ENCODE data around the gene RYR1. TPM values are rescaled to one million over a fixed set of nuclear protein-coding genes. Genes with fewer than 3 reads are reported as not detected.

RYR1 gene
- total and polyA plus RNA-seq, 10 of the 15 experiments (the other 5 are each of a cell fraction or from before 2014, with no cell fraction given): under 0.01 to 0.32 (median 0.07) TPM; not detected in 1

- Histone ChIP-seq H4K20me1 (ENCODE audit: control insufficient read depth, insufficient read depth) (no peaks in the 10 kb centered on the region), H3K27me3 (replicated peaks in 1 of 2; ENCODE audit: control insufficient read depth in 2 of 2, insufficient read depth in 2 of 2, low read length in 1 of 2) (no peaks in the 10 kb centered on the region), H3K4me3 (no peak overlapping the region), H3K4me2 (ENCODE audit: control insufficient read depth, insufficient read depth) (no peak overlapping the region), H3K27ac (ENCODE audit: control insufficient read depth, insufficient read depth) (no peak overlapping the region), H3K9ac (ENCODE audit: control insufficient read depth, insufficient read depth, low read length) (no peak overlapping the region), H3K4me1 (ENCODE audit: control insufficient read depth, insufficient read depth, low read length) (peaks cover 6% of the 10 kb centered on the region; the same call in 1 of the 2 replicates), H3K9me3 (replicated peaks; ENCODE audit: control insufficient read depth, insufficient read depth, low read length) (peaks cover 2% of the 10 kb centered on the region; the same call in 1 of the 3 replicates), H3K36me3 (ENCODE audit: control insufficient read depth in 2 of 2, insufficient read depth in 2 of 2, low read length in 1 of 2) (no peaks in the 10 kb centered on the region), H2AFZ (ENCODE audit: control insufficient read depth, low read depth, low read length) (no peak overlapping the region), H3K79me2 (ENCODE audit: control insufficient read depth, insufficient read depth, low read length) (no peaks in the 10 kb centered on the region)
- 22% methylated on average over 9 of the region's 9 CpGs for WGBS (ENCODE audit: insufficient coverage, insufficient replicate concordance, low lambda C conversion rate, missing lambda C conversion rate)
- POLR2A ChIA-PET: no interaction called here
- intact Hi-C loops (cut with micrococcal nuclease; ENCODE audit: unreplicated experiment) (no loop called here), in situ Hi-C loops (cut with MboI) (no loop called here)
- no peak for DNase-seq (ENCODE audit: low read depth, low spot score)
- no peak for FAIRE-seq
- CTCF ChIA-PET: no interaction called here
- RAD21 ChIA-PET (ENCODE audit: unreplicated experiment): no interaction called here
- SMC1A ChIA-PET (ENCODE audit: uncharacterized antibody, unreplicated experiment): no interaction called here
- ATAC-seq: no peak
- BruUV-seq (replicated peaks): no TSS peak
- TF ChIP-seq, protein P1, sequence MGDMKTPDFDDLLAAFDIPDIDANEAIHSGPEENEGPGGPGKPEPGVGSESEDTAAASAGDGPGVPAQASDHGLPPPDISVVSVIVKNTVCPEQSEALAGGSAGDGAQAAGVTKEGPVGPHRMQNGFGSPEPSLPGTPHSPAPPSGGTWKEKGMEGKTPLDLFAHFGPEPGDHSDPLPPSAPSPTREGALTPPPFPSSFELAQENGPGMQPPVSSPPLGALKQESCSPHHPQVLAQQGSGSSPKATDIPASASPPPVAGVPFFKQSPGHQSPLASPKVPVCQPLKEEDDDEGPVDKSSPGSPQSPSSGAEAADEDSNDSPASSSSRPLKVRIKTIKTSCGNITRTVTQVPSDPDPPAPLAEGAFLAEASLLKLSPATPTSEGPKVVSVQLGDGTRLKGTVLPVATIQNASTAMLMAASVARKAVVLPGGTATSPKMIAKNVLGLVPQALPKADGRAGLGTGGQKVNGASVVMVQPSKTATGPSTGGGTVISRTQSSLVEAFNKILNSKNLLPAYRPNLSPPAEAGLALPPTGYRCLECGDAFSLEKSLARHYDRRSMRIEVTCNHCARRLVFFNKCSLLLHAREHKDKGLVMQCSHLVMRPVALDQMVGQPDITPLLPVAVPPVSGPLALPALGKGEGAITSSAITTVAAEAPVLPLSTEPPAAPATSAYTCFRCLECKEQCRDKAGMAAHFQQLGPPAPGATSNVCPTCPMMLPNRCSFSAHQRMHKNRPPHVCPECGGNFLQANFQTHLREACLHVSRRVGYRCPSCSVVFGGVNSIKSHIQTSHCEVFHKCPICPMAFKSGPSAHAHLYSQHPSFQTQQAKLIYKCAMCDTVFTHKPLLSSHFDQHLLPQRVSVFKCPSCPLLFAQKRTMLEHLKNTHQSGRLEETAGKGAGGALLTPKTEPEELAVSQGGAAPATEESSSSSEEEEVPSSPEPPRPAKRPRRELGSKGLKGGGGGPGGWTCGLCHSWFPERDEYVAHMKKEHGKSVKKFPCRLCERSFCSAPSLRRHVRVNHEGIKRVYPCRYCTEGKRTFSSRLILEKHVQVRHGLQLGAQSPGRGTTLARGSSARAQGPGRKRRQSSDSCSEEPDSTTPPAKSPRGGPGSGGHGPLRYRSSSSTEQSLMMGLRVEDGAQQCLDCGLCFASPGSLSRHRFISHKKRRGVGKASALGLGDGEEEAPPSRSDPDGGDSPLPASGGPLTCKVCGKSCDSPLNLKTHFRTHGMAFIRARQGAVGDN (IDR thresholded peaks at IDR 0.05): no peak
- no peak for TF ChIP-seq ATF2 (IDR thresholded peaks at IDR 0.05; ENCODE audit: low read length)
- TF ChIP-seq, protein P2, sequence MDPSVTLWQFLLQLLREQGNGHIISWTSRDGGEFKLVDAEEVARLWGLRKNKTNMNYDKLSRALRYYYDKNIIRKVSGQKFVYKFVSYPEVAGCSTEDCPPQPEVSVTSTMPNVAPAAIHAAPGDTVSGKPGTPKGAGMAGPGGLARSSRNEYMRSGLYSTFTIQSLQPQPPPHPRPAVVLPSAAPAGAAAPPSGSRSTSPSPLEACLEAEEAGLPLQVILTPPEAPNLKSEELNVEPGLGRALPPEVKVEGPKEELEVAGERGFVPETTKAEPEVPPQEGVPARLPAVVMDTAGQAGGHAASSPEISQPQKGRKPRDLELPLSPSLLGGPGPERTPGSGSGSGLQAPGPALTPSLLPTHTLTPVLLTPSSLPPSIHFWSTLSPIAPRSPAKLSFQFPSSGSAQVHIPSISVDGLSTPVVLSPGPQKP (IDR thresholded peaks at IDR 0.05; ENCODE audit: low read depth, low read length): no peak
- TF ChIP-seq EZH2 (IDR thresholded peaks at IDR 0.05; ENCODE audit: borderline replicate concordance, control insufficient read depth, low read depth, low read length): no peak
- no peak for TF ChIP-seq KDM1A (IDR thresholded peaks at IDR 0.05; ENCODE audit: borderline replicate concordance)
- TF ChIP-seq ZNF217 (IDR thresholded peaks at IDR 0.05): no peak
- TF ChIP-seq ESRRA (IDR thresholded peaks at IDR 0.05; ENCODE audit: low read length): no peak
- TF ChIP-seq, protein P3, sequence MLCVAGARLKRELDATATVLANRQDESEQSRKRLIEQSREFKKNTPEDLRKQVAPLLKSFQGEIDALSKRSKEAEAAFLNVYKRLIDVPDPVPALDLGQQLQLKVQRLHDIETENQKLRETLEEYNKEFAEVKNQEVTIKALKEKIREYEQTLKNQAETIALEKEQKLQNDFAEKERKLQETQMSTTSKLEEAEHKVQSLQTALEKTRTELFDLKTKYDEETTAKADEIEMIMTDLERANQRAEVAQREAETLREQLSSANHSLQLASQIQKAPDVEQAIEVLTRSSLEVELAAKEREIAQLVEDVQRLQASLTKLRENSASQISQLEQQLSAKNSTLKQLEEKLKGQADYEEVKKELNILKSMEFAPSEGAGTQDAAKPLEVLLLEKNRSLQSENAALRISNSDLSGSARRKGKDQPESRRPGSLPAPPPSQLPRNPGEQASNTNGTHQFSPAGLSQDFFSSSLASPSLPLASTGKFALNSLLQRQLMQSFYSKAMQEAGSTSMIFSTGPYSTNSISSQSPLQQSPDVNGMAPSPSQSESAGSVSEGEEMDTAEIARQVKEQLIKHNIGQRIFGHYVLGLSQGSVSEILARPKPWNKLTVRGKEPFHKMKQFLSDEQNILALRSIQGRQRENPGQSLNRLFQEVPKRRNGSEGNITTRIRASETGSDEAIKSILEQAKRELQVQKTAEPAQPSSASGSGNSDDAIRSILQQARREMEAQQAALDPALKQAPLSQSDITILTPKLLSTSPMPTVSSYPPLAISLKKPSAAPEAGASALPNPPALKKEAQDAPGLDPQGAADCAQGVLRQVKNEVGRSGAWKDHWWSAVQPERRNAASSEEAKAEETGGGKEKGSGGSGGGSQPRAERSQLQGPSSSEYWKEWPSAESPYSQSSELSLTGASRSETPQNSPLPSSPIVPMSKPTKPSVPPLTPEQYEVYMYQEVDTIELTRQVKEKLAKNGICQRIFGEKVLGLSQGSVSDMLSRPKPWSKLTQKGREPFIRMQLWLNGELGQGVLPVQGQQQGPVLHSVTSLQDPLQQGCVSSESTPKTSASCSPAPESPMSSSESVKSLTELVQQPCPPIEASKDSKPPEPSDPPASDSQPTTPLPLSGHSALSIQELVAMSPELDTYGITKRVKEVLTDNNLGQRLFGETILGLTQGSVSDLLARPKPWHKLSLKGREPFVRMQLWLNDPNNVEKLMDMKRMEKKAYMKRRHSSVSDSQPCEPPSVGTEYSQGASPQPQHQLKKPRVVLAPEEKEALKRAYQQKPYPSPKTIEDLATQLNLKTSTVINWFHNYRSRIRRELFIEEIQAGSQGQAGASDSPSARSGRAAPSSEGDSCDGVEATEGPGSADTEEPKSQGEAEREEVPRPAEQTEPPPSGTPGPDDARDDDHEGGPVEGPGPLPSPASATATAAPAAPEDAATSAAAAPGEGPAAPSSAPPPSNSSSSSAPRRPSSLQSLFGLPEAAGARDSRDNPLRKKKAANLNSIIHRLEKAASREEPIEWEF (IDR thresholded peaks at IDR 0.05; ENCODE audit: insufficient replicate concordance, low read depth, low read length): no peak
- TF ChIP-seq EED (IDR thresholded peaks at IDR 0.05; ENCODE audit: low read depth): no peak
Measured at GRCh38 chr19:38488776-38489481, 55.4 kb downstream of the RYR1 start.
